ENCODE data around the gene PDGFA.

PDGFA gene

GRCh38 chr7:534075-534474 is 14.4 kb upstream of the PDGFA start:
- DNase-seq = no peak

GRCh38 chr7:533266-533665 is 13.6 kb upstream of the PDGFA start:
- no peak for DNase-seq

- no peak for DNase-seq
Measured at GRCh38 chr7:532379-533143, 12.9 kb upstream of the PDGFA start.

- no peak for DNase-seq
Measured at GRCh38 chr7:531777-532176, 12.1 kb upstream of the PDGFA start.

GRCh38 chr7:528451-528850 is 8.8 kb upstream of the PDGFA start:
- DNase-seq = no peak

- no peak for DNase-seq
Measured at GRCh38 chr7:527723-528122, 8.1 kb upstream of the PDGFA start.

- DNase-seq = no peak
Measured at GRCh38 chr7:526460-527034, 6.9 kb upstream of the PDGFA start.

GRCh38 chr7:525740-526139 is 6.1 kb upstream of the PDGFA start:
- no peak for DNase-seq

- DNase-seq = no peak
Measured at GRCh38 chr7:524800-525199, 5.2 kb upstream of the PDGFA start.

GRCh38 chr7:523347-524336 is 4.0 kb upstream of the PDGFA start:
- DNase-seq = no peak

- DNase-seq = no peak
Measured at GRCh38 chr7:522951-523314, 3.3 kb upstream of the PDGFA start.

GRCh38 chr7:522071-522950 is 2.7 kb upstream of the PDGFA start:
- no peak for DNase-seq

GRCh38 chr7:521221-522070 is 1.8 kb upstream of the PDGFA start:
- no peak for DNase-seq

- no peak for DNase-seq
Measured at GRCh38 chr7:520503-521161, 986 bp upstream of the PDGFA start.

- no peak for DNase-seq
Measured at GRCh38 chr7:518630-519483, 789 bp downstream of the PDGFA start.

GRCh38 chr7:517774-518629 is 1.6 kb downstream of the PDGFA start:
- no peak for DNase-seq

- no peak for DNase-seq
Measured at GRCh38 chr7:516606-517456, 2.8 kb downstream of the PDGFA start.

GRCh38 chr7:516216-516605 is 3.4 kb downstream of the PDGFA start:
- no peak for DNase-seq
